GM21390 (cell line): ENCODE measurements around the gene FAM131C.
"Not testable (repeated sequence)": the region's sequence is repeated elsewhere in the genome, so short reads cannot be mapped to it uniquely, and the experiment has no call there.

Source experiments
- ATAC-seq: cut with Tn5 transposase; IDR thresholded peaks from one replicate; pipeline ENCODE4 v1.9.1; 2021; ENCODE audit not compliant: unreplicated experiment

FAM131C gene

GRCh38 chr1:16073490-16074119, at the start of gene FAM131C:
Gene FAM131C (minus strand): TSS chr1:16073651. CDS start chr1:16073442, 209 bp downstream.
- no peak for ATAC-seq

GRCh38 chr1:16122916-16123315, 49.5 kb upstream of the FAM131C start:
- no peak for ATAC-seq

- no peak for ATAC-seq
These were observed 49.0 kb upstream of the FAM131C start for GRCh38 chr1:16122350-16122881.

- no peak for ATAC-seq
These were observed 47.5 kb upstream of the FAM131C start for GRCh38 chr1:16120940-16121410.

GRCh38 chr1:16120407-16120806, 47.0 kb upstream of the FAM131C start:
- ATAC-seq, result no peak

GRCh38 chr1:16119926-16120325, 46.5 kb upstream of the FAM131C start:
- no peak for ATAC-seq

- ATAC-seq, result no peak
These were observed 46.1 kb upstream of the FAM131C start for GRCh38 chr1:16119504-16119903.

- no peak for ATAC-seq
These were observed 45.3 kb upstream of the FAM131C start for GRCh38 chr1:16118706-16119105.

GRCh38 chr1:16117936-16118335, 44.5 kb upstream of the FAM131C start:
- no peak for ATAC-seq

- no peak for ATAC-seq
These were observed 43.9 kb upstream of the FAM131C start for GRCh38 chr1:16117369-16117768.

GRCh38 chr1:16116625-16117024, 43.2 kb upstream of the FAM131C start:
- ATAC-seq, result no peak

GRCh38 chr1:16116002-16116401, 42.6 kb upstream of the FAM131C start:
- ATAC-seq, result no peak

GRCh38 chr1:16115468-16115983, 42.1 kb upstream of the FAM131C start:
- no peak for ATAC-seq

GRCh38 chr1:16114527-16115467, 41.3 kb upstream of the FAM131C start:
- ATAC-seq, result no peak

GRCh38 chr1:16112596-16113555, 39.4 kb upstream of the FAM131C start:
- no peak for ATAC-seq

GRCh38 chr1:16111771-16112595, 38.5 kb upstream of the FAM131C start:
- ATAC-seq, result no peak

- ATAC-seq, result no peak
These were observed 37.4 kb upstream of the FAM131C start for GRCh38 chr1:16110884-16111283.

GRCh38 chr1:16110456-16110855, 37.0 kb upstream of the FAM131C start:
- no peak for ATAC-seq

- ATAC-seq, result no peak
These were observed 36.1 kb upstream of the FAM131C start for GRCh38 chr1:16109571-16109970.

- ATAC-seq, result not testable (repeated sequence)
These were observed 33.6 kb upstream of the FAM131C start for GRCh38 chr1:16107039-16107438.
